NCI-H1092 (cell line): Measurements from ENCODE around the gene TEAD1.

Experiments
- DNase-seq: peaks from one replicate; lab custom pipeline; 2025; lab: John Stamatoyannopoulos, UW

TEAD1 gene

GRCh38 chr11:12789596-12790215 lies 115.5 kb downstream of the TEAD1 start:
- DNase-seq, result no peak

GRCh38 chr11:12790861-12791616 lies 116.8 kb downstream of the TEAD1 start:
- no peak for DNase-seq

GRCh38 chr11:12792018-12792417 lies 117.8 kb downstream of the TEAD1 start:
- no peak for DNase-seq

DNA sequence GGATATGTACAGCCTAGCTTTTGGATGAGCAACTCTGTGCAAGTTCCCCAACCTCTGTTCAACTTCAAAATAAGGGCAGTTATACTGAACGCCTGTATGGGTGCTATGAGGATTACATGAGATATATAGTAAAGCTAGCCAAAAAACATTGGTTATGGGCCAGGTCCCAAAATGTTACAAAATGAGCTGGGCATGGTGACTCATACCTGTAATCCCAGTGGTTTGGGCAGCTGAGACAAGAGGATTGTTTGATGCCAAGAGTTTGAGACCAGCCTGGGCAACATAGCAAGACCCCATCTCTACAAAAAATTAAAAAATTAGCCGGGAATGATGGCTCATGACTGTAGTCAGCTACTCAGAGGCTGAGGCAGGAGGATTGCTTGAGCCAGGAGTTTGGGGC lies 118.4 kb downstream of the TEAD1 start:
- DNase-seq, result no peak

DNA sequence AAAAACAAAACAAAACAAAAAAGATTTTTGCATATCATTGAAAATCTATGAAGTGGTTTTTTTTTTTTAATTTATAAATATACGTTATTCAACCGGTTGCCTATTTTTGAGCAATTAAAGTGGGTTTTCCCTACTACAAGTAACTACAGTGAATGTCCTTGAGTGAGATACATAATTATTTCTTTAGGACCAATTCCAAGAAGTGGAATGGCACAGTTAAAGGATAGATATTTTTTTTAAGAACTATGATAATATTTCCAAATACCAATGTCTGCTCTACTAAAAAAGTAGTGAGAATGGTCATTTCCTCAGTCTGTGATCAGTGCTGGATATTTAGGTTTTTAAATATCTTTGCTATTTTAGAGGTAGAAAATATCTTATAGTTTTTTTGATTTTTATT lies 118.8 kb downstream of the TEAD1 start:
- DNase-seq, result no peak

DNA sequence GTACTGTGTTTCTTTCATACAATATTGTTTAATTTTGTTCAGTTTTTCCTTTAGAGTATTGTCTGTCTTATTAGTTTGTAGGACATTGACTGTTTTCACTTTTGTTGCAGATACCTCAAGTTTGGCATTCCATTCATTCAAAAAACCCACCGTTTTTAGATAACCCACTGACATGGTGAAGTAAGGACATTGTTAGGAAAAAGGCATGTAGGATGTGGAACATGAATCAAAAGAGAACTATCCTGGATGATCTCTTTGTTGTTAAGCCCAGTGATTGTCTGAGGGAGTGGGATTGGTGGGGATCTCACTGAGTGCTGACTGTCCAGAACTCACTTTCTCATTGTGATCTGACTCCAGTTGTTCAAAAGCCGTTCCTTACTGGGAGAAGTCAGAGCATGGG lies 119.3 kb downstream of the TEAD1 start:
- no peak for DNase-seq

DNA sequence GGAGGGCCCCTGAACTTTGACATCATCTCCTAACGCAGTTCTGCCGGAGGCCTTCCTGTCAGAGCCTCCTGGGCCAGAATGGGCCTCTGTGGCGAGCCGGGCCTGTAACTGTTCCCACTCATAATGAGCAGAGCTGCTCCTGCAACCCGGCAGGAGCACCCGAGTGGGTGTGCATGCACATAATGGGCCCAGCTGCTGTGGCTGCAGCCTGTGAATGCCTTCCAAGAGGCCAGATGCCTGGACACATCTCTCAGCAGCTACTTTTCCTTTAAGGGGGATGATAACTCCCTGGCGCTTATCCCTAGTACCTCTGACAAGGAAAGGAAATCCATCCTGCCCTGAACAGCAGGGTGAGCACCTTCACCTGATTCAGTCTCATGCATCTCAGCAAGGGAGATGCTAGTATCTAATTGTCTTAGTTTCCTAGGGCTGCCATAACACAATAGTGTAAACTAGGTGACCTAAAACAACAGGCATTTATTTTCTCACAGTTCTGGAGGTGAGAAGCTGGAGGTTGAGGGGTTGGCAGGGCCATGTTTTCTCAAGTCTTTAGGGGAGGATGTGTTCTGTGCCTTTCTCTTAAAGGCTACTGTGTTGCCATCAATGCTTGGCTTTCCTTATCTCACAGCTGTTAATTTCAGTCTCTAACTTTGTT lies 120.5 kb downstream of the TEAD1 start:
- DNase-seq, result no peak

DNA sequence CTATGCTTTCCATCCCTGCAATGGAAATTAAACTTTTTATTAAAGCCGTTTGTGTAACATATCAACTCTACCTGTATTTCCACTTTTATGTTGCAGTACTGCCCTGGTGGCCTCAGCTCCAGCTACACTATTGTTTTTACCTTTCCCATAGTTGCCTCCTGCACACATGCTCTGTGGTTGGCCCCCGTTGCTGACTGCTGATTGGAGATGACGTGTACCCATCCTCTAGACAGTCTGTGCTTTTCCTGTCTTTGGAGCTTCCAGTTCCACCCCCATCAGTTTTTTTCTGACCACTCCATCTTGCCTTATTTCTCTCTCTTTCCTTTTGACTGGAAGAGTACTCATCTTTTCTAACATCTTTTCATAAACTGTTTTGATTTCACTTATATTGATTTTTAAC lies 123.8 kb downstream of the TEAD1 start:
- no peak for DNase-seq

- no peak for DNase-seq
Measured at GRCh38 chr11:12798609-12799011, 124.4 kb downstream of the TEAD1 start.

DNA sequence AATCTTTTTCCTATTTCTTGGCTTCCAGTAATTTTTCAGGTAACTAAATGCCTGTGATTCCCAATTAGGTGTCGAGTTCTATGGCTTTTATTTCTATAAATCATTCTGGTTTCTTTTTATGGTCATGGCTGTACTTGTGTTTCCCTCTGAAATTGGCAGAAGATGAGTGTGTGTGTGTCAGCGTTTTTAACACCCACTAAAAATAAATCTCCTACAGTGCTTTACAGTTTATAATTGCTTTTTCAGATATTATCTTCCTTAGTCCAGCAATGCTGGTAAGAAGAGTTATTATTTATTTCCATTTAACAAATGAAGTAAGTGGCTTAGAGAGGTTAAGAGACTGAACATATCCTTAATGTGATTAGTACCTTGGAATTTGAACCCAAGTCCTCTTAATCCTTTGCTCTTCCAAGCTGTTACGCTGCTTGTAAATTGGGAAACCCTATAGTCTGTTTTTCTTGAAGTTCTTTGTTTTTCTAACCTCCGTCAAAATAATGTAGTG lies 125.2 kb downstream of the TEAD1 start:
- DNase-seq, result no peak

- no peak for DNase-seq
Measured at GRCh38 chr11:12800032-12800671, 125.9 kb downstream of the TEAD1 start.

- no peak for DNase-seq
Measured at GRCh38 chr11:12800871-12801270, 126.7 kb downstream of the TEAD1 start.

GRCh38 chr11:12801976-12802375 lies 127.8 kb downstream of the TEAD1 start:
- DNase-seq, result no peak

DNA sequence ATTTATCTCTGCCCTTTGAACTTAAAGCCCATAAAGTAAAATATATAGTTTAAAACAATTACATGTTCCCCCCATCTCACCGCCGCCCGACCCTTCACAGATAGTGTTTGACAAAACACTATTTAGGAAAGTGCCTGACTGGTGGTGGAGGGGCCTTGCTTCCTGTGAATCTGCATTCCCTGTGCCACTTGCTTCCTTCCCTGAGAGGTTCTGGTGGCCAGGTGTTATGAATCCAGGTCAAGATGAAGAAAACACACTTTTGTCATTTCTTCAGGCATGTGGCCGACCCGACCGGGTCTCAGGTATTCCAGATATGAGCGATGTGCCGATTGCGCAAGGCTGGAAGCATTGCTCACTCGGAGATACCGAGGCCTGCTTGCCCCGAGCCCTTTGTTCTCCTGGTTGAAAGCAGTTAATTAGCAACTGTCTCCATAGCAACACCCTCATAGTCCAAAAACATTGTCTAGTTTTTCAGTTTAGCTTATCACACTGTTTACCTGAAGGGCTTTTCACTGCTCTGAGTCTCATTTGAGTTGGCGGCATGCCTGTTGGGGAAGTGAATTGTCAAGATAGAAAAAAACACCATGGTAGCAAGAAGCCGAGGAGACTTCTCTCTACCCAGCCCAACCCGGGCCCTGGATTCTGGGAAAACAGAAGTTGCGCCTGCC lies 128.3 kb downstream of the TEAD1 start:
- peak; percentile 99 for DNase-seq

DNA sequence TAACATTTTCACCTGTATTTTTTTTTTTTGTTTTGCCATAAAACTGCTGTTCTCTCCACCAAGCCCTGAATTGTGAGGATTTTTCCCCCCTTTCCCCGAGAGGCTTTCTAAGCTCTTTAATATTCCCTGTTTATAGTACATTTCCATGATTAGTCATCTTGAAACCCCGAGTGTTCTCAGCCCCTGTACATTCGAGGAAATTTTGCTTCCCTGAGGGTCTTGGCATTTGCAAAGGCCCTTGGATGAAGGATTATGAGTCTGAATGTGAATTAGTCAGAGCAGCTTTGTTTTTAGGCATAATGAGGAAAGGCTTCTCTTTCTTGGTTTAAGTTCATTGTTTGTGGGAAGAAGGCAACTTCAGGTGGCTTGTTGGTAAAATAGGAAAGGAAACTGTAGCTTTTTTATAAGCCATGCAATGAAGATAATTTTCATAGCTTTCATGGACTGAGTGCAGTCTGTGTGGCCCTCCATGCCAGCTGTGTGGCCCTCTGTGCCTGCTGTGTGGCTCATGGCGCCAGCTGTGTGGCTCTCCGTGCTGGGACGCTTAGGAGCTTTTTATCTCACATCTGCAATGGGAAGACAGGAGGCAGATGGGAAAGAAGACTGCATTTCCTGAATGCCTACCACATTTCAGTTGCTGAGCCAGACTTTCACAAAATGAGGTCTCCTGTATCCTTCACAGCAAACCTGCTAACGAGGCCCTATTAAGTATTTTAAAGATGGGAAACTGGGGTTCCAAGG lies 129.0 kb downstream of the TEAD1 start:
- no peak for DNase-seq

DNA sequence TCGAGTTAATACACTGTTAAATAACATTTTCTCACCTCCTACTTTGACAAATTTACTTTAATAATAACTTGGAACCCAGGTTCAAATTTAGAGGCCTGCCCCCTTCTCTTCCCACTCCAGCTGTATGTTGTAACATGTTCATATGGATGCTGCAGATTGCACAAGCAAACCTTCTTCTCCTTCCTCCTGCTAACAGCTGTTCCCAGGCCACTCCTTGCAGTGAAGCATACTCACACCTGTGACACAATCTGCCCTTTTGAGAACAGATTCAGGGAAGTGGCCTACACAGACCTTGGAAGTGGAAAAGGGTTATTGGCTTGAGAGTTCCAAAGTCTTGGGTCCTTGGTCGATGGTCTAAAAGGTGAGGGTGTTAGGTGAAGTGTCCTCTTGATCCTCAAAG lies 131.9 kb downstream of the TEAD1 start:
- DNase-seq, result no peak

- DNase-seq, result no peak
Measured at GRCh38 chr11:12807621-12808020, 133.4 kb downstream of the TEAD1 start.

GRCh38 chr11:12808519-12808918 lies 134.3 kb downstream of the TEAD1 start:
- no peak for DNase-seq

DNA sequence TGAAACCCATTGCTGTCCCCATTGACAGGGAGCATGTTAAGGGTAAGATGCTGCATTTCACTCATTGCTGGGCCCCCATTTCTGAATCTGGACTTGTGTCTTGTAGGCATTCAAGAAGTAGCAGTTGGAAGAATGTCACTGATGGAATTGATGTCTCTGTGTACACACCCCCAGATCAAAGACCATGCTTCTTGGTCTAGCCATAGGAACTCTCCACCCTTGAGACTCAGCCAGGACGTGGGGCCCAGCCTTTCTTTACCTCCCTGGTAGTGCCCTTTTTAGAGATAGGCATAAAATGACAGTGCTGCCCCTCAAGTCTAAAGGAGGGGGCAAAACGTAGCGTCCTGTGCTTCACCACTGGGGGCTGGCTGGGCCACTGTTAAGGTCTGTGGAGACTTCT lies 135.1 kb downstream of the TEAD1 start:
- no peak for DNase-seq

DNA sequence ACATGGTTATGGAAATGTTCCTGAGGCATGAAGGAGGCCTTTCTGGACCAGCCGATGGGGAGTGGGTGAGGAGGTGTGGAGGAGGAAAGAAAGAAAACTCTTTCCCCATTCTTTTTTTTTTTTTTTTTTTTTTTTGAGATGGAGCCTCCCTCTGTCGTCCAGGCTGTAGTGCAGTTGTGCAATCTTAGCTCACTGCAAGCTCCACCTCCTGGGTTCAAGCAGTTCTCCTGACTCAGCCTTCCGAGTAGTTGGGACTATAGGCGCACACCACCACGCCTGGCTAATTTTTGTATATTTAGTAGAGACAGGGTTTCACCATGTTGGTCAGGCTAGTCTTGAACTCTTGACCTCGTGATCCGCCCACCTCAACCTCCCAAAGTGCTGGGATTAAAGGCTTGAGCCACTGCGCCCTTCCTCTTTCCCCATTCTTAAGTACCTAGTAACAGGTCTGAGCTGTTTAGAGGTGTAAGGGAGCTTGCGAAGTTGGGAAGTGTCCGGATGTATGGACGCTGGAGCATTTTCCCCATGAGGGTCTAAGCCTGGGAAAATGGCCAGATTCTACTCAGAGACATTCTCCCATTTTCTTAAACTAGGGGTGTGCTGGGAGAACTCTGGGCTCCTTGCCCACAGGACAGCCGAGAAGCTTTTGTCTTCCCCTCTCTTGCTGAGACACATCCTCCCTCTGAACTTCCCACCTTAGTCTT lies 135.8 kb downstream of the TEAD1 start:
- no peak for DNase-seq

DNA sequence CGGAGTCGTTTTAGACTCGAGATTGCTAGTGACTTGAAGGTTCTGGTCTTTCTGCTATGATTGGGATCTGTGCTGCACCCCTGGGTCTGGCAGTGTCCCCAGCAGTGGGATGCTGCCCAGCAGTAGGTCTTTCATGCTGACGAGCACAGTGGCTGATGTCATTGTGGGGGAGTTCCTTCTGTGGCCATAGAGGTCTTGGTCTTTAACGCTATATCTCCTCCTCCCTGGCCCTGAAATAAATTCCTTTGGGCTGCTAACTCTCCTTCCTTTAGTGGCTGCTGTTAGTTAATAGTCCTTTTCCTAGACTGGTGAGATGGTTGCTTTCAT lies 136.3 kb downstream of the TEAD1 start:
- no peak for DNase-seq
